NCI-H146 treated with DMSO at 0.1 percent for 48 hours (cell line): ENCODE measurements around the gene DLGAP3.

Experiments used
- DNase-seq: peaks from one replicate; lab custom pipeline; 2025; ENCODE audit not compliant: unreplicated experiment; lab: John Stamatoyannopoulos, UW

Gene DLGAP3

DNA sequence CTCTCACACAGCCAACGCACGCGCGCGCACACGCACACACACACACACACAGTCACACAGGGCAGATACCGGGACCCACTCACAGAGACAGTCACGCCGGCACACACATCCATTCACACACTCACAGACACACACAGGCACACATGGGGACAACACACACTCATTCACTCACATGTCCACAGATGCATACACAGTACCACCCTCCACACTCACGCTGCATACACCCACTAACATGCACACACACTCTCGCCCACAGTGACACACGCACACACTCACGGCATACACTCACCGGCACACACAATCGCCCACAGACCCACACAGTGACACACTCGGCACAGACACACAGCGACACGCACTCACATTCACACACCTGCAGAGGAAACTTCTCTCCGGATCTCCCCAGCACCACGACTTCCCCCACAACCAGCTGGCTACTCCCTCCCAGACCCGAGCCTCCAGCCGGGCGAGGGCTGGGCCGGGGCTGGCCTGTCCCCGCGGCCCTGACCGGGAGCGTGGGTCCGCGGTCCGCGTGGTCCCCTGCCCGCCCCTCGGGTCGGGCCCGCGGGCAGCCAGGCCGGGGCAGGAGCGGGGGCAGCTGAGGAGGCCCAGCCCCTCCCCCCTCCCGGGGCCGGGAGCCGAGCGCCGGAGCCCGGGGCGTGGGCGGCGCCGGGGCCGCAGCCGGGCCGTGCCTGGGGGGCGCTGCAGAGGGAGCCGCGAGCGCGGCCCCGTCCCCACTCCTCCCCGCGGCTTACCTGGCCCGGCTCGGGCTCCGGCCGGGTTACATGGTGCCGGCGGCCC is 552 bp downstream of the DLGAP3 start:
- no peak for DNase-seq

DNA sequence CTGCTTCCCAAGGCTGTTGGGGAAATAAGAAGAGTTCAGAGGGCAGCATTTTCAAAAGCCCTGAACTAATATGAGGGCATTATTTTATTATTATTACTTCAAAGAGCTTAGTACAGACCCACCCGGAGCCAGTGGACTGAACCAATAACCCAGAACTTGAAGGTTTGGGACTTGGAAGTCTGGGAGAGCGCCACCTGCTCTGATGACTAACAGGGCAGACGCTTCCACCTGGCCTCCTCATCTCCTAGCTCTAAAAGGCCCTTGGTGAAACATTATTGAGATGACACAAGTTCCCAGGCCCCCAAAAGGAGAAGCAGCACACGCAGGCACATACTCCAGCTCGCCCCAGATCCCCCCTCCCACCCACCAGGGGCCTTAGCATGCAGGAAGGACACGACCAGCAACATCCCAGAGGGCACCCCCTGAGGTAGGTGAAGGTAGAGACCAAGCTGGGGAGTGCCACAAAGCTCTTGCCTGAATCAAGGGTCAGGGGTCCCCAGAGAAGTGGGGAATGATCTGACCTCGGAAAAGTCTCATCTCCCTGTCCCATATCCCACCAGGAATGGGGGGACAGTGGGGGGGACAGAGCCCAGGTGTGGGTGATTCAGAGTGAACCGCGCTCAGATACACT is 1.3 kb downstream of the DLGAP3 start:
- DNase-seq: no peak

DNA sequence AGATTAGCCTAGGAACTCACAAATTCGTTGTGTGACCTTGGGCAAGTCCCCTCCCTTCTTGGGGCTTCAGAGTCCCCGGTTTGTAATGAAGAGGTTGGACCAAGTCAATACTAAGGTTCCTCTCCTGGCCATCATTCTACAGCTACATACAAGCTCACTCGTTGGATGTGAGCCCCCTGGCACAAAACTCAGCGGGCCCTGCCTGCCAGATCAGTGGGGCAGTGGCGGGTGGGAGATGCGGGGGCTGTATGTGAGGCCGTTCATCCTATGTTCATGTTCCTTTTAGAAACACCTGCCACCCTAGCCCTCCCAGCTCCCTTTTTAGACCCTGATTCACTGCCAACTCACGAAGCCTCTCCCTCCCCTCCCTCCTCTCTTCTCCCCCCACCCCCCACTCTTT is 2.1 kb downstream of the DLGAP3 start:
- DNase-seq: no peak

DNA sequence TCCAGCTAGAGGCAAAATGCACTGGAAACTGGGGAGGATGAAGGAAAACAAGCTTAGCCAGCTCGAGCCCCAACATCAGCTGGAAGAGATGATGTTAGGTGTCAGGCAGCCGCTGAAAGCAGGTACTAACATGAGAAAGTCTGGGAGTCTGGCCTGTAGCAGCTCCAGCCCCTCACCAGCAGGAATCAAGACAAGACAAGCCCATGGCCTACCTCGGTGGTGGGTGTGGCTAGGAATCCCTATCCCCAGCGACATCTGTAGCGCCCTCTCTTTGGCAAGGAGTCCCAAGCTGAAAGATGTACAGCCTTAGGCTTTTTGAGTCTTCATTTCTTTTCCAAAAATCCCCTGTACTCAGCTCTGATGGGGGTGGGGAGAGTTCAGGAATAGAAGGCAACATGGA is 2.6 kb downstream of the DLGAP3 start:
- no peak for DNase-seq

DNA sequence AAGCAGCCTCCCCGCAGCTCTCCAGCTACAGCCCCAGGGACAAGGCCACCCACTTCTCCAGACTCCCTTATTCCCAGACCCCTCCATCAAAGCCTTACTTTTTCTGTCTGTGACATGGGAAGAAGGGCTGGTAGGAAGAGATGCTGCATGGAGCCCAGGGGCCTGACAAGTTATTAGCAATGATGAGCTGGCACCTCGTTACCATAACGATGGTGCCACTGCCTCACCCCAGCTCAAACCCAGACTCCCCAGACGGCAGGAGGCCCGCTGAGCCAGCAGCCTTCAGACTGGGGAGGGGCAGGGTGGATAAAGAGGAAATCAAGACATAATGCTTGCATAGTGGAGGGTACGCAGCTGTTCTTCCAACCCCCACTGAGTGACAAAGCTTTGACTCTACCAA is 3.3 kb downstream of the DLGAP3 start:
- DNase-seq: no peak

DNA sequence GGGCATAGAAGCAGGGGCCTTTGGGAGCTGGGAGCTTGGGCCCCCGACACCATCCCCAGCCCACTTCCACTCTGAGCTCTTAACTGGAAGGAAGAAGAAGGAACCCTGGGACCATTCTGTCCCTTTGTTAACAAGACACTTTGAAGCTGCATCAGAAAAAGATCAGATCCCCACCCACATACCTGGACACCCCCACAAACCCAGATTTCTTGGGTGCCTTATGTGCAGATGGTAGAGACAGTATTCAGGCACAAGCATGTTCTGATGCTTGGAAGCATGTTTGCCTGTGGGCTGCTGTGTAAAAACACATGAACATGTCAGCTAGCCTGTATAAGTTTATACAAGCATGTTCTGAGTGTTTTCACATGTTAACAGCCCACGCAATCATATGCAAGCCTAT is 3.7 kb downstream of the DLGAP3 start:
- DNase-seq: no peak

DNA sequence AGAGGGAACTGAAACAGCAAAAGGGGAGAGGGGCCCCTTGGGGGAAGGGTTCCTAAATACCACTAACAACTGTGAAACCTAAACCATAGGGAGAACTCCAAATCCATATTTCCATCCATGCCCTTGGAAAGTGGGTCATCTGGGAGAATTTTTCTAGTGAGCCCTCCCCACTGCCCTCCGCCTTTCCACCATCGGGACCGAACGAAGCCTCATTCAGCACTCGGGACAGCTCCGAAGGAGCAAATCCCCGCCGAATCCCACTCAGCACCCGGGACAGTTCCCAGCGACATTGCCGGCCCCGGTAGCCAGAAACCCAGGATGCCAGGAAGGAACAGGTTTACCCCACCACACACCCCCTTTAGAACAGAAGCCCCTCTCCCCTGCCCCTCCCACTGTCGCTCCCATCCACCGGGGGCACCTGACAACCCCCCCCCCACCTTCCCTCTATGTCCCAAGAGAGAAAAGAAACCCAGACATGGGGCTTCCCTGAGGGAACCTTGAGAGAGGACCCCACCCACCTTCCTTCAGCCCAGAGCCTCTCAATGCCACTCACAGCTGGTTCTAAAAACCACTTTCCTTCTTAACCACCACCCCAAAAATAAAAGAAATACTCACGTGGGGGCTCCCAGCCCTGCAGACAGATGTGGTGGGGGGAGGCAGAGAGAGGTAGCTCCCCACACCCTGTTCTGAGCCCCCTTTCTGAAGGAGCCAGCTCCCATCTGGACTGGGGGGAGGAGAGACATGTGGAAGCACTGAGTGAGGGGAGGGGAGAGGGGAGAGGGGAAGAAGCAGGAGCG is 4.5 kb downstream of the DLGAP3 start:
- no peak for DNase-seq

DNA sequence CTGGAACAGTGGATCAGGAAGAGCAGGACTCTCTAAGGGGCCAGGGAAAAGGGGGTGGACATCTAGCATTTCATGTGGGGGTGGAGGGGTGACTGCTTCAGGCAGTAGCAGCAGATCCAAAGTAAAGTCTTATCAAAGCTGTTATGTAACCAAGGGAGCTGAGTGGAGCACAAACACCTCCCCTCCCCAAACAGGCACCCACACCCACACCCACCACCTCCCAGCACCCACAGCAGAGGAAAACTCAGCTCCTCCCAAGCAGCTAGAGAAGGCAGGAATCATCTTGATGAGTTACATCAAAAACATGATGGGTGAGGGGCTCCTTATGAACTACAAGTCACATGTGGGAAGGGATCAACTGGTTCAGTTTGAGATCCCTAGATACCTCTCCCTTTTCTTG is 6.0 kb downstream of the DLGAP3 start:
- no peak for DNase-seq

DNA sequence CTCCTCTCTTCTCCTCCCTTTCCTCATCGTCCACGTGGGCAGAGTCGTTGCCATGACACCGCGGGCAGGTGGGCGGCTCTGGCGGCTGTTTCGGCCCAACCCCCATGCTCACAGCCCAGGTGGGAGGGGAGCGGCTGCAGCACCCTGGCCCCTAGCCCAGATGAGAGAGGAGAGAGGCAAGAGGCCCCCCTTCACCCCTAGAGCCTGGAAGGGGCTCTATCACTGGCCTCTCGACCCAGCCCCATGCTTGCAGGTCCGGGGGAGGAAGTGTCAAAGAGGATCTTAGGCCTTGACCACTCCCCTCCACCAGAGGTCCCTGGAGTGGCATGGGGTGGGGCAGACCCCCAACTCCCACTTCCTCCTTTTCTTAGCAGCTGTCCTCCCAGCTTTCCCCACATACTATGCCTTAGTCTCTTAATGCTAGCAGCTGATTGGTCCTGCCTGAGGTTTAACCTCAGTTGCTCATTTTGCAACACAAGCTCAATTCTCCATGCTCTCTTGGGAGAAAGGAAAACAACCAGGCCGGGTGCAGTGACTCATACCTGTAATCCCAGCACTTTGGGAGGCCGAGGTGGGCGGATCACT is 10.4 kb downstream of the DLGAP3 start:
- no peak for DNase-seq

DNA sequence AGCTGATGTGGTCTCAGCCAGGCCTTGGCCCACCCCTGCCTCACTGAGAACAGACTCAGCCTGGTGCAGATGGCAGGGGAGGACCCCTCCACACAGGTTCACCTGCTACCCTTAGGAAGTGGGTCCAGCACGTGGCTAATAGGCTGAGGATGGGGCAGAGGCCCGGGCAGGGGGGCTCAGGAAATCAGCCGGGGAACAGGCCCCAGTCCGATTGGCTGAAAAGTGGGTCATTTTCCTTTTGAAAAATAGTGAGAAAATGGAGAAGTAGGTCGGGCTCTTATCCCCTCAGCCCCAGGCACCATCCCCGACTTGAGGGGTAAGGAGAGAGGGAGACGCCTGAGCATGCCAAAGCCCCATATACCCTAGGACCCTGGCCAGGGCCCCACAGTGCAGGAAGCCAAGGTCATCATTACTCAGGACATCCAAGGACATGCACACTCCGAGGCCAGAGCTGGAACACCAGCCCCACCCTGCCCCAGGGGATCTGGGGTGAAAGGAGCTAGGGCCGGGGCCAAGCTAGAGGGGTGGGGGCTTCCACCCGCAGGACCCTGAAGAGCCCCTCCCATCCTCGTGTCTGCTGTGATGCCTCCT is 11.0 kb downstream of the DLGAP3 start:
- DNase-seq: no peak

DNA sequence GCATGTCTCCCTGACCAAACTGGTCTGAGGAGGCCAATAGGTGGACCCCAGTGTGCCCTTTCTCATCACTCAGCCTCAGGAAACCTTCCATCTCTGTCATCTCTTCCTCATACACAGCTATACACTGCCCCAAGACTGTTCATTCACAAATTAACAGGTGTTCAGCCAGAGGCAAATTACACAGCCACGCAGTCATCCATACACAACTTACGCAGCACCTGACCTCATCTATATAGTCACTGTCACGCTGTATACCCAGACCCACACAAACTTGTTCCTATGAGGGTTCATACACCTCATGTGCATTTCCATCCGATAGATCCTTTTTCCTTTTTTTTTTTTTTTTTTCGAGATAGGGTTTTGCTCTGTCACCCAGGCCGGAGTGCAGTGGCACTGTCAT is 12.4 kb downstream of the DLGAP3 start:
- DNase-seq: no peak

DNA sequence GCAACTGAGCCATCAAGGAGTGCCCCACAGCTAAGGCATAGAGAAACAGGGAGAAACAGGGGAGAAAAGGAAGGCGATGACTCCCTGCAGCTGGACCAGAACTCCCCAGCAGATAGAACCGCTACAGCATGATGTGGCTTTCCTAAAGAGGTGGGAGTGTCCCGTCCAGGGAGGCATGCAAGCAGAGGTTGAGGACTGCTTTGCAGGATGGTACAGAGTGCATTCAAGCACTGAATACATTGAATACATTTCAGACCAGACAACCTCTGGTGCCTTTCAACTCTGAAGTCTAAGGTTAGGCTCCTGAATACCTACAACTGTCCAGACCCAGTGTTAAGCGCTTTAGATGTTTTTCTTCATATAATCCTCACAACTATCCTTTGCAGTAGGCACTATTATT is 13.3 kb downstream of the DLGAP3 start:
- no peak for DNase-seq

DNA sequence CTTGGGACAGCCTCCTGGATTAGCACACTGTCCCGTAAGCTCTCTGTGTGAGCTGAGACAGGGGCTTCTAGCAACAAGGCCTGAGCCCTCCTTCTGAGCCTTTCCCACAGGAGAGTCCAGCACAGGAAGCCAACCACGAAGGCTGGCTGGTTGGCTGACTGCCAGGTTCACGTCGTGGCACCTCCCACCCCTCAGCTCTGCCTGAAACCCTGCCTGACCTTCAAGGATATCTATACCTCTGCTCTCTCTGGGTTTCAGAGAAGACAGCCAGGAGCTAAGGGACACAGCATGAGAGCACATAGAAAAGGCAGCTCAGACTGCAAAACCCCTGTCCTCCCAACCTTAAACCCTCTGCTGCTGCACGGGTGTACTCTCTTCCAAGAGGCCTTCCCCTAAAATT is 13.9 kb downstream of the DLGAP3 start:
- DNase-seq: no peak

DNA sequence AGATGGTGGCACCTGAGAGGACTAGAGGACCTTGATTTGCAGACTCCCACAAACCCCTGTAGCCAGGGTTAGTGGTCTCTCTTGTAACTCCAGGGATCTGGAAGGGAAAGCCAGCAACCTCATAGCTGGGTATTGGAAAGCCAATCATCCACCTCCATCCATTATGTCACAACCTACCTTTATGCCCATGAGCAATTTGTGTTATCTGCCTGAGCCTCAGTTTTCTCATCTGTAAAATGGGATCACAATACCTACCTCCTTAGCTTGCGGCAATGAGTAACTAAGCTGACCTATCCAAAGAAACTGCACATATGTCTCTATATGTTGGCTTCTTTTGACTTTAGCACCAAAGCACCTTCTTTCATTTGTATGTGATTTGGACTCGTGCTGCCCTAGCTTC is 14.5 kb downstream of the DLGAP3 start:
- no peak for DNase-seq

DNA sequence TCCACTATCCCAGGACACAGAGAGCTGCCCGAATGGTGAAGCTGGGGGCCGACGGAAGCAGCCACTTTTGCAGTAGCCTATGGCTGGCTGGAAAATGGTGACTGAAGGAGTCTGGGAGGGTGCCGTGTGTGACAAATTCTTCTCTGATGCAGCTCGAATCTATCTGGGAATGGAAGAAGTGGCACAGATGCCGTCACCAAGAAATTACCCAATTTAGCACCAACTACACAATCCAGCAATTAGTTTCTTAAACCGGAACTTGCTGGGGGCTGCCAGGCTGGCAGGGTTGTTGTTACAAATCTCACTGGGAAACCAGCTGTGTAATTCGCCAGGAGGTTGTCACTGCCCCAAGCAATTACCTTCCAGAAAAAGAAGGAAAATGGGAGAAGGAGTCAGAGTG is 18.0 kb downstream of the DLGAP3 start:
- DNase-seq: no peak

DNA sequence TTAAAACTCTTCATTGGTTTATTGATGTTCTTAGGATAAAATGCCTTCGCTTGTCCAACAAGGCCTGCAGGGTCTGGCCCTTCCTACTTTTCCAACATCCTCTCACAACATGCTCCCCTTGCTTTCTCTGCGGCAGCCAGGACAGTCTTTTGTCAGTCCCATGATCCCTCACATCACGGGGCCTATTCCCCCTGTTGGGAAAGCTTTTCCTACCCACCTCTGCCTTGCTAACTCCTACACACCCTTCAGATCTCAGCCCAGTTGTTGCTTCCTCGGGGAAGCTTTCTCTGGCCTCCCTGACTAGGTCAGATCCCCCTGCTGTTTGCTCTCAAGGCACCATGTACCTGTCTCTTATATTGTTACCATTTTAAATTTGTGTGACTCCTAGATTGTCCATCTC is 19.0 kb downstream of the DLGAP3 start:
- no peak for DNase-seq

DNA sequence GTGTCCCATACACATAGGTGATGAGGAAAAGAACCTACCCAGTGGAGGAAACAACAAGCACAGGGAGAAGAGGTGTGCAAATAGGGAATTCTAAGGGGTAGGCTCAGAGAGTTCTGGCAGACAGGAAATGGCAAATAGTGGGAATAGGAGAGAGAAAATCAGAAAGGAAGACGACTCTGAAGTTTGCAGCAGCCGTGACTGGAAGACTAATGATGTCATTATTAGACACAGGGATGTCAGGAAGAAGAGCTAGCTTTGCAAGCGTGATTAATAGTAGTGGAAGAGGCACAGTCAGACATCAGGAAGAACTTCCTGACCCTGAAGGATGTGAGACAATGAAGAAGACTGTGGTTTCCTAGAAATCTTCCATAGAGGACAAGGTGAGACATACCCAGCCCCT is 21.1 kb downstream of the DLGAP3 start:
- no peak for DNase-seq

DNA sequence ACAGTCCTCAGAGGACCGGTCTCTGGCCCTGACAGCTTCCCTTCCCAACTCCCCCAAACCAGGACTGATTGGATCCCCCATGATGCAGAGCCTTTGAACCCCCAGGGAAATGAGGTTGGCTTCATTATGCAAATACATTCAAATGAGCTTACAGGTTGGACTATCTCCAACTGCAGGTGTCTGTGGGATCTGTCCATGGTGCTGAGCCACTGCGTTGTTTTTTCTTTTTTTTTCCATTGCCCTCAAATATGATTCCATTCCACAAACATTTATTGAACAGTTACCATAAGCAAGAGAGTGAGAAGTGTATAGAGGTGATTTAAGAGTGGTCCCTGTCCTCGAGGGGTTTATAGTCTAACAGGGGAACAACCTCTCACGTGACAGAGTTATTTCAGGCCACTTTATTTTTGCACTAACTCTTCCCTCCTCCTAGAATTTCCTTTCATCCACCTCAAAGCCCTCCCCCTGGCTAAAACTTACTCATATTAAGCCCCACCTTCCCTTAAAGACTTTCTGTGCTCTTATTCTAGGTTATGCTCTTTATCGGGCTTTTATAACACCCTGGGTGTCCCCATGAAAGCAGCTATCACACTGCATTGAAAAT is 21.9 kb downstream of the DLGAP3 start:
- DNase-seq: no peak

DNA sequence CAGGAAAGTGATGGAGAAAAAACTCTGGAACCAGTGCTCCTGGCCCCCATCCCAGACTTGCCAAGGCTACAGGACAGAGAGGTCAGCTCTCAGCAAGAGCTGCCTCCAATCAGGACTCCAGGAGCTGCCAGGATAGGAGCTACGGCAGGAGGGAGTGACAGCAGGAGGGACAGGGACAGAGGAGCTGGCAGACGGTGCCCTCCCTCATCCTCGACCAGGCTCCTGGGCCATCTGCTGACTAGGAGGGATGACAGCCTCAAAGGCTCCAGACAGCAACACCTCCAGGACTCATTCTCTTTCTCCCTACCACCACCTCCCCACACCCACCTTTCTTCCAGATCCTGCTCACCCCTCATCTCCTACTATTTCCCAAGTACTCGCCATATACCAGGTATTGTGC is 22.7 kb downstream of the DLGAP3 start:
- no peak for DNase-seq

DNA sequence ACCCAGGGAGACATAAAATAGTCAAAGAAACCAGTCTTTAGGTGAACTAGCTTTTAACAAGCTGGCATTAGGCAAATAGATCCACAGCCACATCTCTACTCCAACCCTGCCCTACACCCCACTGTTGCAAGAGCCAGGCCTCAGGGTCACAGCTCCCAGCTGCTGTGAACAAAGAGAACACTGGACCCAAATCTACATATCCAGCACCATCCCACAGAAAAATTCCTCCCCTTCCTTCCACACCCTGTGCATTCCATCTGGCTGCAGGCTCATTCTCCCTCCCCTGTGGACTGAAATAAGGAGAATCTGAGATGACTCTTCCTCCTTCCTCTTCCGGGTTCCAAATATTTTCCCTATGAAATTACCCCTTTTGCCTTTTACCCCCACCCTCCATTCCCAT is 23.2 kb downstream of the DLGAP3 start:
- DNase-seq: no peak

DNA sequence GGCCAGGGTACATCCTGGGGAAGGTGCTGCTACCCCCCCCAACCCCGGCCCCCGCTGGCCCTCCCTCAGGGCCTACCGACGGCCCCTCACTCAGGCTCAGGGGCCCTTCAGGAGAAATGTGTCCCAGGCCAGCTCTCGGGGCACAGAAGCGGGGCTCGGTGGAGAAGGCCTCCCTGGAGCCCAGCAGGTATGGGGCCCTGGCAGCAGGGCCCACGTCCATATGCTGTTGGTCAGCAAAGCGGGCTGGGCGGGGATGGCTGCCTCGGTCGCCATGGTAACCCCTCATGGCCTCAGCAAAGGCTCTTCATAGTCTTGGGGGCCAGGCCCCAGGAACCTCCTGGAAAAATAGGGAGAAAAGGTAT is 24.4 kb downstream of the DLGAP3 start:
- no peak for DNase-seq
